WTC11 (cell line): ENCODE data around the gene ANKRD66. TPM values are rescaled to one million over a fixed set of nuclear protein-coding genes. Genes with fewer than 3 reads are reported as not detected.

Experiments
- ATAC-seq: fragments of 200-7000 bp; cut with Tn5 transposase; 2 replicates; pipeline ENCODE4 v1.10.0; 2021; ENCODE audit warnings: mild to moderate bottlenecking, moderate library complexity
- CTCF ChIA-PET: fragments of 300-600 bp; sonication (Branson Sonifier 250); formaldehyde crosslinking; loops from one replicate; lab custom pipeline; 2021; ENCODE audit warnings: antibody characterized with exemption; lab: Charles Lee
- POLR2A ChIA-PET: fragments of 350-600 bp; sonication (Branson Sonifier 250); formaldehyde crosslinking; loops from one replicate; lab custom pipeline; 2021; ENCODE audit warnings: antibody characterized with exemption; lab: Charles Lee
- DNase-seq: peaks from one replicate; pipeline ENCODE4 v3.0.0; 2021; ENCODE audit warnings: low spot score
- H3K27ac Mint-ChIP-seq: 2 replicates; pipeline ENCODE4 v1.8.0; 2021; ENCODE audit warnings: mixed read lengths
- H3K27me3 Mint-ChIP-seq: 2 replicates; pipeline ENCODE4 v1.8.0; 2021; ENCODE audit warnings: low read depth, mild to moderate bottlenecking, moderate library complexity, mixed read lengths
- H3K36me3 Mint-ChIP-seq: 2 replicates; pipeline ENCODE4 v1.8.0; 2021; ENCODE audit warnings: mixed read lengths
- H3K4me1 Mint-ChIP-seq: 2 replicates; pipeline ENCODE4 v1.8.0; 2022; ENCODE audit warnings: mixed read lengths
- H3K4me3 Mint-ChIP-seq: 2 replicates; pipeline ENCODE4 v1.8.0; 2021; ENCODE audit warnings: mild to moderate bottlenecking, moderate library complexity, mixed read lengths
- H3K9me3 Mint-ChIP-seq: 2 replicates; pipeline ENCODE4 v1.8.0; 2021; ENCODE audit warnings: mixed read lengths
- ATF1 ChIP-seq: sonication (generic); formaldehyde crosslinking; IDR thresholded peaks from 2 replicates; pipeline ENCODE4 v1.8.1; 2023; ENCODE audit warnings: mild to moderate bottlenecking, moderate library complexity, missing genetic modification reagents
- ATF2 ChIP-seq: sonication (generic); formaldehyde crosslinking; IDR thresholded peaks from 2 replicates; pipeline ENCODE4 v1.8.1; 2022; ENCODE audit warnings: low read depth, missing genetic modification reagents, borderline replicate concordance
- CDX4 ChIP-seq: fragments of 250-450 bp; sonication (Bioruptor Pico); IDR thresholded peaks from 2 replicates; pipeline ENCODE4 v1.9.0; 2021; ENCODE audit warnings: moderate library complexity, mild to moderate bottlenecking, inconsistent platforms, borderline replicate concordance
- ELF4 ChIP-seq: sonication (generic); formaldehyde crosslinking; IDR thresholded peaks from 2 replicates; pipeline ENCODE4 v1.8.1; 2022; ENCODE audit warnings: low read depth, mild to moderate bottlenecking, moderate library complexity, missing genetic modification reagents
- ERG ChIP-seq: fragments of 250-450 bp; sonication (Bioruptor Pico); IDR thresholded peaks from 2 replicates; pipeline ENCODE4 v1.8.0; 2021; ENCODE audit warnings: mild to moderate bottlenecking
- ESRRA ChIP-seq: sonication (generic); formaldehyde crosslinking; IDR thresholded peaks from 2 replicates; pipeline ENCODE4 v1.8.1; 2022; ENCODE audit warnings: mild to moderate bottlenecking, missing genetic modification reagents, borderline replicate concordance
- FOXK1 ChIP-seq: sonication (generic); formaldehyde crosslinking; IDR thresholded peaks from 2 replicates; pipeline ENCODE4 v1.8.0; 2022; ENCODE audit warnings: mild to moderate bottlenecking, moderate library complexity, missing genetic modification reagents
- FOXP1 ChIP-seq: sonication (generic); formaldehyde crosslinking; IDR thresholded peaks from 2 replicates; pipeline ENCODE4 v1.8.0; 2022; ENCODE audit warnings: missing genetic modification reagents, mild to moderate bottlenecking, moderate library complexity, borderline replicate concordance
- IRF2 ChIP-seq: sonication (generic); formaldehyde crosslinking; IDR thresholded peaks from 2 replicates; pipeline ENCODE4 v1.8.0; 2022; ENCODE audit warnings: low read depth, missing genetic modification reagents, borderline replicate concordance
- JAZF1 ChIP-seq: fragments of 250-450 bp; sonication (Bioruptor Pico); IDR thresholded peaks from 2 replicates; pipeline ENCODE4 v1.9.0; 2021; ENCODE audit warnings: moderate library complexity, mild to moderate bottlenecking, inconsistent platforms
- KAT7 ChIP-seq: sonication (generic); formaldehyde crosslinking; IDR thresholded peaks from 2 replicates; pipeline ENCODE4 v1.8.1; 2023; ENCODE audit warnings: missing genetic modification reagents, mild to moderate bottlenecking, borderline replicate concordance
- MLX ChIP-seq: sonication (generic); formaldehyde crosslinking; IDR thresholded peaks from 2 replicates; pipeline ENCODE4 v1.8.1; 2023; ENCODE audit warnings: mild to moderate bottlenecking, missing genetic modification reagents, moderate library complexity
- NR1H2 ChIP-seq: sonication (generic); formaldehyde crosslinking; IDR thresholded peaks from 2 replicates; pipeline ENCODE4 v1.9.0; 2021; ENCODE audit warnings: mild to moderate bottlenecking, moderate library complexity, missing genetic modification reagents
- NR3C1 ChIP-seq: sonication (generic); formaldehyde crosslinking; conservative IDR thresholded peaks from 2 replicates; pipeline ENCODE4 v1.8.1; 2023; ENCODE audit warnings: low read depth, mild to moderate bottlenecking, missing genetic modification reagents
- OVOL2 ChIP-seq: fragments of 250-450 bp; sonication (Bioruptor Pico); IDR thresholded peaks from 2 replicates; pipeline ENCODE4 v1.9.0; 2021; ENCODE audit warnings: mild to moderate bottlenecking, borderline replicate concordance
- SMAD3 ChIP-seq: sonication (generic); formaldehyde crosslinking; IDR thresholded peaks from 2 replicates; pipeline ENCODE4 v1.8.0; 2022; ENCODE audit warnings: missing genetic modification reagents, mild to moderate bottlenecking, borderline replicate concordance
- TEAD1 ChIP-seq: sonication (generic); formaldehyde crosslinking; IDR thresholded peaks from 2 replicates; pipeline ENCODE4 v1.8.0; 2022; ENCODE audit warnings: mild to moderate bottlenecking, missing genetic modification reagents
- USF1 ChIP-seq: sonication (generic); formaldehyde crosslinking; IDR thresholded peaks from 2 replicates; pipeline ENCODE4 v1.8.0; 2022; ENCODE audit warnings: mild to moderate bottlenecking, missing genetic modification reagents
- ZNF219 ChIP-seq: sonication (generic); formaldehyde crosslinking; IDR thresholded peaks from 2 replicates; pipeline ENCODE4 v1.8.0; 2023; ENCODE audit warnings: missing genetic modification reagents, mild to moderate bottlenecking, borderline replicate concordance
- ZNF232 ChIP-seq: sonication (generic); formaldehyde crosslinking; IDR thresholded peaks from 2 replicates; pipeline ENCODE4 v1.8.0; 2022; ENCODE audit warnings: mild to moderate bottlenecking, missing genetic modification reagents
- ZNF263 ChIP-seq: sonication (generic); formaldehyde crosslinking; IDR thresholded peaks from 2 replicates; pipeline ENCODE4 v1.8.1; 2022; ENCODE audit warnings: low read depth, mild to moderate bottlenecking, moderate library complexity, missing genetic modification reagents
- ZNF396 ChIP-seq: fragments of 250-450 bp; sonication (Bioruptor Pico); IDR thresholded peaks from 2 replicates; pipeline ENCODE4 v1.8.0; 2021; ENCODE audit warnings: mild to moderate bottlenecking, moderate library complexity, borderline replicate concordance
- ZNF416 ChIP-seq: fragments of 250-450 bp; sonication (Bioruptor Pico); IDR thresholded peaks from 2 replicates; pipeline ENCODE4 v1.9.0; 2021; ENCODE audit warnings: mild to moderate bottlenecking, inconsistent platforms
- ZNF512 ChIP-seq: sonication (generic); formaldehyde crosslinking; IDR thresholded peaks from 2 replicates; pipeline ENCODE4 v1.8.1; 2022; ENCODE audit warnings: missing genetic modification reagents, borderline replicate concordance
- ZSCAN18 ChIP-seq: fragments of 250-450 bp; sonication (Bioruptor Pico); IDR thresholded peaks from 2 replicates; pipeline ENCODE4 v2.1.2; 2022; ENCODE audit warnings: mild to moderate bottlenecking, moderate library complexity
- total RNA-seq: library from RNA; stranded (reverse); gene quantifications from 3 replicates; pipeline ENCODE4 v1.2.3, GENCODE V29; 2021

The ANKRD66 gene
- total RNA-seq, 1 experiment from 2014 or later, result not detected

GRCh38 chr6:46794068-46794467, 47.3 kb downstream of the ANKRD66 start:
- Mint-ChIP-seq H3K27me3 (no peaks in the 10 kb centered on the region), H3K4me3 (no peak overlapping the region), H3K4me1 (no peaks in the 10 kb centered on the region), H3K27ac (no peak overlapping the region), H3K36me3 (no peaks in the 10 kb centered on the region), H3K9me3 (no peaks in the 10 kb centered on the region)
- no peak for ATAC-seq
- DNase-seq, result no peak
- ChIA-PET POLR2A (no interaction called here), CTCF (no interaction called here)
- no peak for TF ChIP-seq TEAD1 (CRISPR knock-in tag)
- no peak for TF ChIP-seq ZNF263 (CRISPR knock-in tag)
- no peak for TF ChIP-seq ZNF232 (CRISPR knock-in tag)
- no peak for TF ChIP-seq NR1H2
- no peak for TF ChIP-seq ERG (CRISPR knock-in tag)
- TF ChIP-seq NR3C1 (CRISPR knock-in tag), result no peak
- TF ChIP-seq ZSCAN18 (CRISPR knock-in tag), result no peak
- no peak for TF ChIP-seq USF1
- no peak for TF ChIP-seq FOXP1 (CRISPR knock-in tag)
- TF ChIP-seq ATF2, result no peak
- no peak for TF ChIP-seq OVOL2 (CRISPR knock-in tag)
- TF ChIP-seq IRF2 (CRISPR knock-in tag), result no peak
- no peak for TF ChIP-seq MLX (CRISPR knock-in tag)
- no peak for TF ChIP-seq ATF1
- TF ChIP-seq CDX4, result no peak
- no peak for TF ChIP-seq JAZF1 (CRISPR knock-in tag)
- TF ChIP-seq ESRRA (CRISPR knock-in tag), result no peak
- TF ChIP-seq ZNF416 (CRISPR knock-in tag), result no peak
- no peak for TF ChIP-seq ZNF396 (CRISPR knock-in tag)
- no peak for TF ChIP-seq KAT7 (CRISPR knock-in tag)

GRCh38 chr6:46795816-46796215, 49.1 kb downstream of the ANKRD66 start:
- ChIA-PET CTCF (no interaction called here), POLR2A (no interaction called here)
- no peak for DNase-seq
- no peak for ATAC-seq
- Mint-ChIP-seq H3K4me1 (no peaks in the 10 kb centered on the region), H3K4me3 (no peak overlapping the region), H3K36me3 (no peaks in the 10 kb centered on the region), H3K27me3 (no peaks in the 10 kb centered on the region), H3K27ac (no peak overlapping the region), H3K9me3 (no peaks in the 10 kb centered on the region)
- TF ChIP-seq ZNF512 (no peak), FOXK1 (CRISPR knock-in tag) (no peak), ZNF219 (CRISPR knock-in tag) (no peak), ELF4 (CRISPR knock-in tag) (no peak), ZSCAN18 (CRISPR knock-in tag) (no peak), SMAD3 (CRISPR knock-in tag) (no peak), NR1H2 (no peak)
